HL-60 (cell line): ENCODE results near the gene DCHS1.

Experiments
- DNase-seq, 2 experiments: peaks; one replicate each; pipeline ENCODE4 v3.0.0-alpha.2; 2010 to 2020; ENCODE audit warnings: low read depth in 1 of 2, low spot score in 1 of 2
- H3K27ac ChIP-seq: fragments of 250-450 bp; sonication (Bioruptor Pico); replicated peaks from 2 replicates; pipeline ENCODE4 v1.5.1; 2020; ENCODE audit warnings: mild to moderate bottlenecking, moderate library complexity
- H3K27me3 ChIP-seq: fragments of 250-450 bp; sonication (Bioruptor Pico); 2 replicates; pipeline ENCODE4 v1.5.1; 2021; ENCODE audit warnings: mild to moderate bottlenecking, moderate library complexity; ENCODE audit not compliant: insufficient read depth, poor library complexity, severe bottlenecking
- H3K4me3 ChIP-seq: replicated peaks from 2 replicates; pipeline ENCODE4 v1.5.1; 2011; ENCODE audit warnings: mild to moderate bottlenecking, control low read depth, low read length; ENCODE audit not compliant: insufficient read depth
- CTCF ChIP-seq: IDR thresholded peaks from one replicate; pipeline ENCODE4 v1.5.1; 2011; ENCODE audit warnings: low read length, control low read depth, inconsistent platforms; ENCODE audit not compliant: insufficient read depth
- GABPA ChIP-seq: IDR thresholded peaks from 2 replicates; pipeline ENCODE4 v1.6.1; 2012; ENCODE audit warnings: low read depth
- POLR2AphosphoS5 ChIP-seq: IDR thresholded peaks from 2 replicates; pipeline ENCODE4 v1.6.1; 2012; ENCODE audit warnings: low read depth
- SPI1 ChIP-seq: IDR thresholded peaks from 2 replicates; pipeline ENCODE4 v1.6.1; 2012; ENCODE audit warnings: low read depth, mild to moderate bottlenecking, borderline replicate concordance
- TF ChIP-seq, protein P1 (sequence below): IDR thresholded peaks from 2 replicates; pipeline ENCODE4 v1.6.1; 2012; ENCODE audit warnings: low read depth; ENCODE audit not compliant: insufficient replicate concordance

The DCHS1 gene

DNA sequence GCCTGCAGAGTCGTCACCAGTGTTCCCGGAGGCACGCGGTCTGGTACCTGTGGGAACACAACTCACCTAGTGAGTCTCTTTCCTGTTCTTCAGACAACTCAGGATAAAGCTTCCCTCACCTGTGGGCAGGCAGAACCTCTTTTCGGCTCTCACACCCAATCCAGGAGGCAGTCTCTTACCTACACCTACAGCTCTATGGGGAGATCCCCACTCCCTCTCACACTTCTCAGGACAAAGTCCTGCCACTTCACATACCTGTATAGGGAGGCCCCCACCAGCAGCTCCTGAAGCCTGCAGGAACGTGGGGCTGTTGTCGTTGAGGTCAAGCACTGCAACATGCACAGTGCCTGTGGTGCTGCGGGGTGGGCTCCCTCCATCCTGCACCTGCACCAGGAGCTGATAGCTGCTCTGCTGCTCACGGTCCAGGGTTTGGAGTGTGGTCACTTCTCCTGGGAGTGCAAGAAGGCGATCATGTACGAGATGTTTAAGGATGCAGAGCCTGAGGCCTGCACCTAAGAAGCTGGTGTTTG is 24.2 kb downstream of the DCHS1 start:
- Histone ChIP-seq H3K27me3 (no peaks in the 10 kb centered on the region), H3K27ac (no peak overlapping the region), H3K4me3 (no peak overlapping the region)
- no peak for TF ChIP-seq GABPA
- no peak for TF ChIP-seq CTCF
- TF ChIP-seq, protein P1, sequence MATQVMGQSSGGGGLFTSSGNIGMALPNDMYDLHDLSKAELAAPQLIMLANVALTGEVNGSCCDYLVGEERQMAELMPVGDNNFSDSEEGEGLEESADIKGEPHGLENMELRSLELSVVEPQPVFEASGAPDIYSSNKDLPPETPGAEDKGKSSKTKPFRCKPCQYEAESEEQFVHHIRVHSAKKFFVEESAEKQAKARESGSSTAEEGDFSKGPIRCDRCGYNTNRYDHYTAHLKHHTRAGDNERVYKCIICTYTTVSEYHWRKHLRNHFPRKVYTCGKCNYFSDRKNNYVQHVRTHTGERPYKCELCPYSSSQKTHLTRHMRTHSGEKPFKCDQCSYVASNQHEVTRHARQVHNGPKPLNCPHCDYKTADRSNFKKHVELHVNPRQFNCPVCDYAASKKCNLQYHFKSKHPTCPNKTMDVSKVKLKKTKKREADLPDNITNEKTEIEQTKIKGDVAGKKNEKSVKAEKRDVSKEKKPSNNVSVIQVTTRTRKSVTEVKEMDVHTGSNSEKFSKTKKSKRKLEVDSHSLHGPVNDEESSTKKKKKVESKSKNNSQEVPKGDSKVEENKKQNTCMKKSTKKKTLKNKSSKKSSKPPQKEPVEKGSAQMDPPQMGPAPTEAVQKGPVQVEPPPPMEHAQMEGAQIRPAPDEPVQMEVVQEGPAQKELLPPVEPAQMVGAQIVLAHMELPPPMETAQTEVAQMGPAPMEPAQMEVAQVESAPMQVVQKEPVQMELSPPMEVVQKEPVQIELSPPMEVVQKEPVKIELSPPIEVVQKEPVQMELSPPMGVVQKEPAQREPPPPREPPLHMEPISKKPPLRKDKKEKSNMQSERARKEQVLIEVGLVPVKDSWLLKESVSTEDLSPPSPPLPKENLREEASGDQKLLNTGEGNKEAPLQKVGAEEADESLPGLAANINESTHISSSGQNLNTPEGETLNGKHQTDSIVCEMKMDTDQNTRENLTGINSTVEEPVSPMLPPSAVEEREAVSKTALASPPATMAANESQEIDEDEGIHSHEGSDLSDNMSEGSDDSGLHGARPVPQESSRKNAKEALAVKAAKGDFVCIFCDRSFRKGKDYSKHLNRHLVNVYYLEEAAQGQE: no peak
- no peak for TF ChIP-seq POLR2AphosphoS5
- no peak for TF ChIP-seq SPI1
- DNase-seq: no peak

DNA sequence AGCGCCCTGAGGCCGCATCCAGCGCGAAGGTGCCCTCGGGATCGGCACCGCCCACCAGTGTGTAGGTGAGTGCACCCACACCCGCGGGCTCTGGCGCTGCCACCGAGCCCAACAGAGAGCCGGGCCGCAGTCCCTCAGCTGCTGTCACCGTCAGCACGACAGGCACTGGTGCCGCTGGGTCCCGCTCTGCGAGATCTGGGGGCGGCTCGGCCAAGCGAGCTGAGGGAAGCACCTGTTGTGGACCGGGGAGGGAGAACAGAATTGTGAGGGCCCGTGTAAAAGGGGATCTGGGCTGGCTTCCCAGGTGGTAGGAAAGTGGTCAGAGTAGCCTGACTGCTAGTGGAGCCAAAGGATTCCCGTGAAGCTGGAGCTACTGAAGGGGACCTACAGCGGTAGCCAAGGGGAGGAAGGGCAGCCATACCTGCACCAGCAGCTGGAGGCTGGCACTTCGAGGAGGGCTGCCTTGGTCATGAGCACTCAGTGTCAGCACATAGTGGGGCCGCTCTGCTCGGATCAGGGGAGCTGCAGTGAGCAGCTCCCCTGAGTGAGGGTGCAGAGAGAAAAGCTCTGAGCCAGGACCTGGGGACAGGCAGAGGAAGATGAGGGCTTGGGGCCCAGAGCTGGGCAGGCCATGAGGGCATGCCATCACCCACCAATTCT is 24.8 kb downstream of the DCHS1 start:
- Histone ChIP-seq H3K27me3 (no peaks in the 10 kb centered on the region), H3K4me3 (no peak overlapping the region)

More for the DNA sequence above, 24.8 kb downstream of the DCHS1 start:
- H3K27ac ChIP-seq: no peak overlapping the region
- no peak for DNase-seq
- TF ChIP-seq CTCF (no peak), POLR2AphosphoS5 (no peak), GABPA (no peak), SPI1 (no peak)
- TF ChIP-seq, protein P1: no peak
